ENCODE data around the gene NYAP2.

NYAP2 gene

GRCh38 chr2:225429717-225430116 is 30.2 kb downstream of the NYAP2 start:
- DNase-seq = no peak

DNA sequence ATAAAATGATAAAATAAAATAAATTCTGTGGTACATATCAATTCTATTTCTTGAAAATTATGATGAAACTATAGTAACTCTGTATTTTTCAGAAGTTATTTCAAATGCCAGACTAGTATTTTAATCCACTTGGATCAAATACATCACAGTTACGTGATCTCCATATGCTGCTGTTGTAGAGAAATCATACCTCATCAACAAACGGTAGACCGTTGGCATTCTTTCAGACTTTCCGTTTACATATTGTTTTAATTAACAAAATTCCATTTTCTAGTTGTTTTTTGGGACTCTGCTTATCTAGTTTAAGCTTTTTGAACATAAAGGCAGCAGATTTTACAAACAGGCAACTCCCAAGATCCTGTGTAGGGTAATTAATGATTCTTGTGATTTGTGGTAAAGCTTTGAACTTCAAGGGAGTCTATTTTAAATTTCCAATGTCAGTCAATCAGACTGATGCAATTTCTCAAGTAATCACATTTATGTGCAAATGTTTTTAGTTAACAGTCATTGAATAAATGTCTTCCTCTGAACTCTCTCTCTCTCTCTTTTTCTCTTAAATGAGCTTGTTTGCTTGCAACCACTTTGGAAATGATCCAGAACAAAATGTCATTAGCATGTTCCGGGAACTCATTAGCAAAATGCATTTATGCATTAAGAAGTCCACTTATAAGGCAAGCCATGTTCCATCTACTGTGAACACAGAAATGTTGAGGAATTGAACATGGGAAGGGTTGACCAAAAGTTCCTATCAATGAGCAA is 31.8 kb downstream of the NYAP2 start:
- DNase-seq = no peak

DNA sequence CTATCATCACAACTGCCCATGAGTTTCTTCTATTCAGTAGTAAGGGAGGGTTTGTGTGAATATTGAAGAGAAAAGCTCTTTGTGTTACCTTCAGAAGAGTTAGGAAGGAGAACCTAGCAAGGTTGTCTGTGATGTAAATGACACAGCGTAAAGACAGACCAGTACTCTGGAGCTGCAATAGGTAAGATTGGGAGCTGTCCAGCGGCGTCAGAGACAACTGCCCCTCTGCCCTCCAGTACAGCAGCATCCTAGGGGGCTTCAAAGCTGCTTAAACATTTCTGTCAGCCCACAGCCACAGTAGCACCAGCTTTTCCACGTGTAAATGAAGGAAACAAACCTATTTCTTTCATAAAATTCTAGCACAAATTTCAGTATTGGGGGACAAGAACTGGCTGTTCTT is 34.5 kb downstream of the NYAP2 start:
- DNase-seq = no peak

GRCh38 chr2:225437319-225437718 is 37.8 kb downstream of the NYAP2 start:
- DNase-seq = no peak

GRCh38 chr2:225438248-225438647 is 38.7 kb downstream of the NYAP2 start:
- DNase-seq = no peak

DNA sequence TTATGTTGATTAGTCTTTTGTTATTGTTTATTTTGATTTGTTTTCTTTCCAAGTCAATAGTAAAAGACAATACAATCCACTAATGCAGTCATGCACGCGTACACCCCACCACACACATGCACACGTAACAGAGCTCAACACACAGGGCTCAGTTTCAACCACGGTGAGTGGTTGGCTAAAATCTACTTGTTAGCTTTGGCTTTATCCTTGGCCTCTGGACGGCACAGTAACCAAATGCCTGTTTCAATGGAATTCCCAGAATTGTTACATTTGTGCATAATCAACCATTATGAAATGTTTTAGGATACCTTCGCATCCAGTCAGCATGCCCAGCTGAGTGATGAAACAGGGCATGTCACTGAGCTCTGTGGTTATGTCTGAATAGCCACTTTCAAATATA is 53.2 kb downstream of the NYAP2 start:
- DNase-seq = no peak

DNA sequence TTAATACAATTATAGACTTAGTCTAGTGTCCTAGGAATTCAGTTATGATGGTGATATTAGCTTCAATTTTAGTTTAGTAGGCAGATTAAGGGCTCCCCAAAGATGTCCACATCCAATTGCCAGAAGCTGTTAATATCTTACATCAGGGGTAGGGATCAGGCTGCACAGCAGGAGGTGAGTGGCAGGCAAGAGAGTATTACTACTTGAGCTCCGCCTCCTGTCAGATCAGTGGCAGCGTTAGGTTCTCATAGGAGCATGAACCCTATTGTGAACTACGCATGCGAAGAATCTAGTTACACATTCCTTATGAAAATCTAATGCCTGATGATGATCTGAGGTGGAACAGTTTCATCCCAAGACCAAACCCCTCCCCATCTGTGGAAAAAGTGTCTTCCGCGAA is 54.9 kb downstream of the NYAP2 start:
- DNase-seq = no peak

- no peak for DNase-seq
These were observed 57.2 kb downstream of the NYAP2 start for GRCh38 chr2:225456619-225457260.

GRCh38 chr2:225457482-225457881 is 58.0 kb downstream of the NYAP2 start:
- DNase-seq = no peak

- DNase-seq = no peak
These were observed 59.1 kb downstream of the NYAP2 start for GRCh38 chr2:225458431-225459117.

- no peak for DNase-seq
These were observed 62.9 kb downstream of the NYAP2 start for GRCh38 chr2:225462417-225462816.

DNA sequence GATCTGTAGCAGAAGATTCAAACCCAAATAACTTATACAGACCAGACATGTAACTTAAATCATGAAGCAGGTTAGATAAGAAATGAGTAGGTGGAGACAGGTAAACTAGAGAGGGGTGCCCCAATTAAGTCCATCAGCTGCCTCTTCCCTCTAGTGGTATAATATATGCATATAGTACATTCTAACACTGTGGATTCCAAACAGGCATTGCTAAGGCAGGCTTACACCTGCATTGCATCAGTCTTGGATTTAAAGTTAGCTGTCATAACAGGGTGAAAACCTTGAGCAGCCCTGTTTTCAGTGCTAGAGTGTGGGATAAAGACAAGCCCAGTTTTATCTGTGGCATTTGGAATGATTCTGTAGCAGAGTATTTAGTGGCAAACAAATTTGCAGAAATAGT is 63.4 kb downstream of the NYAP2 start:
- DNase-seq = no peak

- no peak for DNase-seq
These were observed 63.9 kb downstream of the NYAP2 start for GRCh38 chr2:225463449-225463848.

GRCh38 chr2:225464346-225465025 is 65.0 kb downstream of the NYAP2 start:
- DNase-seq = no peak

DNA sequence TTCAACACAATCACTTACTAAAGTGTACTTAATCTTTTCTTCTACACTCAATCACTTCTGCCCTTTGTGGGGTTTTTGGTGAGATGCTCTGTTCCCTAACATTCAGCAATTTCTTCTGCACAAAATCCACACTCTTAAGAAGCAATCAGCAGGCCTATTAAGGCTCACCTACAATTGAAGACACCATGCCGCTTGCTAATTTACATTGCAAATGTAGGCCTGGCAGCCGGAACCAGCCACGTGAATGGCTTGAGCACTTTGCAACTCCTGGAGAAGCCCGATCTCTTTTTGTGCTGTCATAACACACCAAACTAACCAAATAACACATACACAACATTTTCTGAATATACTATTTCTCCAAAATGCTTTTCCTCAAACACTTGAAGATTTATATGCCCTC is 66.3 kb downstream of the NYAP2 start:
- no peak for DNase-seq

DNA sequence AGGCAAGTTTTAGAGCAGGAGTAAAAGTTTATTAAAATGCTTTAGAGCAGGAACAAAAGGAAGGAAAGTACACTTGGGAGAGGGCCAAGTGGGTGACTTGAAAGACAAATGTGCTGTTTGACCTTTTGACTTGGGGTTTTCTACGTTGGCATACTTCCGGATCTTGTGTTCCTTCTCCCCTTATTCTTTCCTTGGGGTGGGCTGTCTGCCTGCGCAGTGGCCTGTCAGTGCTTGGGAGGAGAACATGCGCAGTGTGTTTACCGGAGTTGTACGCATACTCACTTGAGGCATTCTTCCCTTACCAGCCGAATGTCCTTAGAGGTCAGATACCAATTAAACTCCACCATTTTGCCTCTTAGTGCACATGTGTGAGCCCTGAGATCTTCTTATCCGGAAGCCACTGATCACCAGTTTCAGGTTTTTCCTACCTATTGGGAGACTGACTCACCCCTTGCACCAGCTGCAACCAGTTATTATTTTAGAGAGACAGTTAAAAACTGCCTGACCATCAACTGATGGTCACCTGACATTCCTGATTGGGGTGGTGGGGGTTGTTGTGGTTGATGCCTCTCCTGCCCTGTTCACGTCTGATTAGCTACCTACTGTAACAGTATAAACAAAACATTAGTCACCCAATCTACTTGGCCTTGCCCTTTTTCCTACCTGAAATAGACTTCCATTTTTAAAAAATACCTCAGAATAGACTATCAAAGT is 67.5 kb downstream of the NYAP2 start:
- DNase-seq = no peak

DNA sequence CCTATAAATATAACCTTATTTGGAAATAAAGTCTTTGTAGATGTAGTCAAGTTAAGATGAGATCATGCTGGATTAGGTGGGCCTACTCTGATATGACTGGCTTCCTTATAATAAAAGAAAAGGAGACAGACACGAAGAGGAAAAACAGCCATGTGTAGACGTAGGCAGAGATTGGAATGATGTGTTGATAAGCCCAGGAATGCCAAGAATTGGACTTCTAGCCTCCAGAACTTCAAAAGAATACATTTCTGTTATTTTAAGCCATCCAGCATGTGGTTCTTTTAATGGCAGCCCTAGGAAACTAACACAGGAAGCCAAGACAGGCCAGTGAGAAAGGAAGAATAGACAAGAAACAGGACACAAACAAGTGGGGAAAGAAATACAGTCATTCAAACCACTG is 68.6 kb downstream of the NYAP2 start:
- DNase-seq = no peak

DNA sequence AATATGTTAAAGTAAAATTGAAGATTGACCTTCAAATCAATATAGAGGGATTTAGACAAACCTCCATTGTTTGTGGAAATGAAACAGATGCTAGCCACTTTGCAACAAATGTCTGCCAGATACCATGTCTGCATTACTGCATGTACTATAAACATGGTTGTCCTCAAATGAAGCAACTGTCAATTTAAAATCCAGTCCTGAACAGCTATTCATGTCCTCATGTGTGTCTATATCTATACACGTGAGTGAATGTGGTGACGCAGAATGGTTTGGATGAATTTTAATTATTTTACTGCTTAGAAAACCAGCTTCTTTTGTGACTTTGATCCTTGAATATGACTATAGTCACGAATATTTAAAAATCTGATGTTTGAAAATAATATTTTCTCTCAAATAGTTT is 71.5 kb downstream of the NYAP2 start:
- DNase-seq = no peak

- DNase-seq = no peak
These were observed 72.0 kb downstream of the NYAP2 start for GRCh38 chr2:225471482-225471881.

DNA sequence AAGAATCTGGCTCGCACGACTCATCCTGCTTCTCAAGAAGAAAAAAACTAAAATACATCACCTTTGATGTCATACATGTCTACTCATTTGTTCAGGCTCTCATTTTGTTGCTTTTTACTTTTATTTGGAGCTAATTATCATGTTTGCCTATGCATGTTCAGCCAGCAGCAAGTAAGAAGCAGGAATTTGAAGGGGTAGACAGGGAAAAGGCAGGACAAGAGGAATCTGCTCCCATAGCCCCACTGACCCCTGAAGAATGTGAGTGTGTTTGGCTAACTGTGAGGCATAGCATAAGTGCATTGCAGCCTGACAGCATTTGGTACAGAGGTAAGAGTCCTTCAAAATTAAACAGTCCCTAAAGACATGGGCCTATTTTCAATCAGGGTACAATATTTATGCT is 72.7 kb downstream of the NYAP2 start:
- no peak for DNase-seq

DNA sequence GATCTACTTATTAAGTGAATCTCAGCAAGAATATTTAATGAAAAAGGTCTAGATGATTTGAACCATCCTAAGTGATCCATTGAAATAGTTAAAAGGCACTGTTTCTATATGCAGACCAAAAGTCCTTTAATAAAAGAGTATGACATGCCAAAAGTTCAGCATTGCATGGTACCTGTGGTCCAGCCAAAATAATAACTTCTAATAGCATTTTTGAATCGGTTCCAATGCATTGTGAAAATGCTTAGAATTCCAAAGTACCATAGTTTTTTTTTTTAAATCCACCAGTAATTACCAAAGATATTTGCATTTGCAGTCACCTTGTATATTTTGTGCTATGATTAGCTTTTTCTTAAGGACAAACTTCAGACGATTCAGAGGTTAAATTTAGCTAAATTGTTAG is 79.9 kb downstream of the NYAP2 start:
- DNase-seq = no peak

DNA sequence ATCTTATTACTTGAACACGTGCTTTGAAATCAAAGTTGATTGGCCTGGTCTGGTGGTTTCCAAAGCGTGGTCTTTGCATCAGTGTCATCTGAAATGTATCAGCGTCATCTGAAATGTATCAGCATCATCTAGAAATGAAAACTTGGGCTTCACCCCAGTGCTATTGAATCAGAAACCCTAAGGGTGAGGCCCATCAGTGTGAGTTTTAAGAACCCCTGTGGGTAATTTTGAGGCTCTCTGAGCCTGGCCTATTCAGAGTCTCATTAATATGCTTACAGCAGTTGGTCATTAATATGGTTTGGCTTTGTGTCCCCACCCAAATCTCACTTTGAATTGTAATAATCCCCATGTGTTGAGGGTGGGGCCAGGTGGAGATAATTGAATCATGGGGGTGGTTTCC is 85.2 kb downstream of the NYAP2 start:
- no peak for DNase-seq

GRCh38 chr2:225486236-225486635 is 86.7 kb downstream of the NYAP2 start:
- DNase-seq = no peak

Data from activated CD4-positive, CD25-positive, alpha-beta regulatory T cell treated with anti-CD3 and anti-CD28 coated beads, Interleukin-2, amount 50 U/mL, for 72 hours (primary cell).